Fibroblast of pulmonary artery (primary cell): ENCODE measurements around the gene FAM118B.

Experiments used
- DNase-seq: peaks from one replicate; pipeline ENCODE4 v3.0.0-alpha.2; 2010; ENCODE audit warnings: low read depth
- H3K4me3 ChIP-seq: replicated peaks from 2 replicates; pipeline ENCODE4 v1.5.1; 2011; ENCODE audit warnings: low read depth, mild to moderate bottlenecking, control low read depth, low read length, moderate library complexity
- CTCF ChIP-seq: IDR thresholded peaks from 2 replicates; pipeline ENCODE4 v1.5.1; 2011; ENCODE audit warnings: mild to moderate bottlenecking, control low read depth, low read length, inconsistent platforms; ENCODE audit errors: missing control alignments

The FAM118B gene

GRCh38 chr11:126256216-126256615 lies 44.6 kb downstream of the FAM118B start:
- DNase-seq = no peak
- TF ChIP-seq CTCF = no peak
- H3K4me3 ChIP-seq = no peak overlapping the region

- TF ChIP-seq CTCF = no peak
- no peak for DNase-seq
Measured at GRCh38 chr11:126257144-126257543, 45.6 kb downstream of the FAM118B start.

GRCh38 chr11:126257764-126258163 lies 46.2 kb downstream of the FAM118B start:
- no peak overlapping the region for H3K4me3 ChIP-seq
- TF ChIP-seq CTCF = no peak
- peak; percentile 62 for DNase-seq

More at GRCh38 chr11:126257144-126257543, 45.6 kb downstream of the FAM118B start:
- H3K4me3 ChIP-seq = no peak overlapping the region

- TF ChIP-seq CTCF = no peak
- DNase-seq = no peak
- no peak overlapping the region for H3K4me3 ChIP-seq
Measured at GRCh38 chr11:126262216-126262615, 50.6 kb downstream of the FAM118B start.

GRCh38 chr11:126263489-126263888 lies 51.9 kb downstream of the FAM118B start:
- DNase-seq = no peak
- H3K4me3 ChIP-seq = no peak overlapping the region
- TF ChIP-seq CTCF = no peak

GRCh38 chr11:126265811-126266210 lies 54.2 kb downstream of the FAM118B start:
- no peak for TF ChIP-seq CTCF
- peak; percentile 40 for DNase-seq
- no peak overlapping the region for H3K4me3 ChIP-seq

GRCh38 chr11:126267650-126268049 lies 56.1 kb downstream of the FAM118B start:
- no peak for TF ChIP-seq CTCF
- peak overlapping the region; percentile 97 for H3K4me3 ChIP-seq
- DNase-seq = no peak
